Choroid plexus epithelial cell (primary cell): Measurements from ENCODE around the gene CLEC10A.
"Not testable (repeated sequence)": the region's sequence is repeated elsewhere in the genome, so short reads cannot be mapped to it uniquely, and the experiment has no call there.

Experiments used
- DNase-seq: peaks from one replicate; pipeline ENCODE4 v3.0.0-alpha.2; 2010; ENCODE audit warnings: low read depth
- H3K4me3 ChIP-seq: 2 replicates; pipeline ENCODE4 v1.5.1; 2011; ENCODE audit warnings: low read depth, mild to moderate bottlenecking, control low read depth, low read length, moderate library complexity
- TF ChIP-seq, protein P1 (sequence below): conservative IDR thresholded peaks from 2 replicates; pipeline ENCODE4 v1.5.1; 2011; ENCODE audit warnings: low read depth, mild to moderate bottlenecking, control low read depth, inconsistent platforms, low read length, moderate library complexity

The CLEC10A gene, protein sequence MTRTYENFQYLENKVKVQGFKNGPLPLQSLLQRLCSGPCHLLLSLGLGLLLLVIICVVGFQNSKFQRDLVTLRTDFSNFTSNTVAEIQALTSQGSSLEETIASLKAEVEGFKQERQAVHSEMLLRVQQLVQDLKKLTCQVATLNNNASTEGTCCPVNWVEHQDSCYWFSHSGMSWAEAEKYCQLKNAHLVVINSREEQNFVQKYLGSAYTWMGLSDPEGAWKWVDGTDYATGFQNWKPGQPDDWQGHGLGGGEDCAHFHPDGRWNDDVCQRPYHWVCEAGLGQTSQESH

GRCh38 chr17:7079581-7080455 is at the start of gene CLEC10A:
TSS of gene CLEC10A (minus strand) at chr17:7080251. CDS start at chr17:7078812, 1,439 bp downstream.
- no peak within 1 kb of the TSS for H3K4me3 ChIP-seq
- TF ChIP-seq, protein P1, sequence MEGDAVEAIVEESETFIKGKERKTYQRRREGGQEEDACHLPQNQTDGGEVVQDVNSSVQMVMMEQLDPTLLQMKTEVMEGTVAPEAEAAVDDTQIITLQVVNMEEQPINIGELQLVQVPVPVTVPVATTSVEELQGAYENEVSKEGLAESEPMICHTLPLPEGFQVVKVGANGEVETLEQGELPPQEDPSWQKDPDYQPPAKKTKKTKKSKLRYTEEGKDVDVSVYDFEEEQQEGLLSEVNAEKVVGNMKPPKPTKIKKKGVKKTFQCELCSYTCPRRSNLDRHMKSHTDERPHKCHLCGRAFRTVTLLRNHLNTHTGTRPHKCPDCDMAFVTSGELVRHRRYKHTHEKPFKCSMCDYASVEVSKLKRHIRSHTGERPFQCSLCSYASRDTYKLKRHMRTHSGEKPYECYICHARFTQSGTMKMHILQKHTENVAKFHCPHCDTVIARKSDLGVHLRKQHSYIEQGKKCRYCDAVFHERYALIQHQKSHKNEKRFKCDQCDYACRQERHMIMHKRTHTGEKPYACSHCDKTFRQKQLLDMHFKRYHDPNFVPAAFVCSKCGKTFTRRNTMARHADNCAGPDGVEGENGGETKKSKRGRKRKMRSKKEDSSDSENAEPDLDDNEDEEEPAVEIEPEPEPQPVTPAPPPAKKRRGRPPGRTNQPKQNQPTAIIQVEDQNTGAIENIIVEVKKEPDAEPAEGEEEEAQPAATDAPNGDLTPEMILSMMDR, result no peak
- DNase-seq, result no peak

DNA sequence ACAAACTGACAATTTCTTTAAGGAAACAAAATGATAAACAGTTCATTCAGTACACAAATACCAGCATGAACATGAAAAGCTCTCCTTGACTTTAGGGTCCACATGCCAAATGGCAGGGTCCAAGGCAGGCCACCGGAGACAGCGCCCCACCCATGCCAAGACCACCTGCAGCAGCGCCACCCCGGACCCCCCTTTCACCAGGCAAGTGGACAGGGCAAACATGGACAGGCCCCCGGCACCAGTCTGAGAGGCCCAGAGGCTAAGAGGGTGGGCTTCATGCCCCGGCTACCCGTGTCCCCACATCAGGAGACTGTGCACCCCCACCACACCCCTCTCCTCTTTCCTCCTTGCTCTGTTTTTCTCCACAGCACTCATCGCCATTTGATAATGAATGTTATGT is 49.3 kb upstream of the CLEC10A start:
- no peak for DNase-seq
- TF ChIP-seq, protein P1, result no peak
- H3K4me3 ChIP-seq, result no peak overlapping the region

DNA sequence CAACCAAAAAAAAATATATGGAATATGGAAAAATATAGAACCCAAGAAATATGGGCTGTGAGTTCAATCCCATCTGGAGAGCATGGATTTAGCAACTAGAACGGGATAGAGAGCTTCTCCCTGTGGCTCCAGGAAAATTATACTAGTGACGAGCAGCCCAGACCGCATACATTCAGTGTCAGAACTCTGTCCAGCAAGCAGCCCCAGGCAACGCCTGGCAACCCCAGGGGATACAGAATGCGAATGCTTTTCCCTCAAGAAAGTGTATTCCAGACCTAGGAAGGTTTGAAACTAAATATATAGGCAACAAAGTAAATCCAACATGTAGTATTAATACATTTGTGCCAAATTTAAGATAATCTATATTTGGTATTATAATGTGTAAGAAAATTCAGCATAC is 48.1 kb upstream of the CLEC10A start:
- TF ChIP-seq, protein P1, result no peak
- DNase-seq, result no peak
- no peak overlapping the region for H3K4me3 ChIP-seq

GRCh38 chr17:7127501-7127900 is 47.5 kb upstream of the CLEC10A start:
- H3K4me3 ChIP-seq, DNase-seq: not testable (repeated sequence)

- not testable (repeated sequence) for DNase-seq, H3K4me3 ChIP-seq
Measured at GRCh38 chr17:7126386-7126785, 46.3 kb upstream of the CLEC10A start.

- no peak for DNase-seq
- TF ChIP-seq, protein P1, result no peak
- H3K4me3 ChIP-seq, result no peak overlapping the region
Measured at GRCh38 chr17:7124923-7125322, 44.9 kb upstream of the CLEC10A start.

DNA sequence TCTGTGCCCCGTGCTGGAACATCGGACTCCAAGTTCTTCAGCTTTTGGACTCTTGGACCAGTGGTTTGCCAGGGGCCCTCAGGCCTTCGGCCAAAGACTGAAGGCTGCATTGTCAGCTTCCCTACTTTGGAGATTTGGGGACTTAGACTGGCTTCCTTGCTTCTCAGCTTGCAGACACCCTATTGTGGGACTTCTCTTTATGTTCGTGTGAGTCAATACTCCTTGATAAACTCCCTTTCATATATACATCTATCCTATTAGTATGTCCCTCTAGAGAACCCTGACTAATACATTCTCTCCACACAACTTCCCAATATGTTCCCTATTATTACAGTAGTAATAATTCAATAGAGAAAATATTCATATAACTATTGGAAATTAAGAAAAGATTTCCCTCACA is 43.8 kb upstream of the CLEC10A start:
- TF ChIP-seq, protein P1, result no peak
- H3K4me3 ChIP-seq, result no peak overlapping the region
- DNase-seq, result no peak

DNA sequence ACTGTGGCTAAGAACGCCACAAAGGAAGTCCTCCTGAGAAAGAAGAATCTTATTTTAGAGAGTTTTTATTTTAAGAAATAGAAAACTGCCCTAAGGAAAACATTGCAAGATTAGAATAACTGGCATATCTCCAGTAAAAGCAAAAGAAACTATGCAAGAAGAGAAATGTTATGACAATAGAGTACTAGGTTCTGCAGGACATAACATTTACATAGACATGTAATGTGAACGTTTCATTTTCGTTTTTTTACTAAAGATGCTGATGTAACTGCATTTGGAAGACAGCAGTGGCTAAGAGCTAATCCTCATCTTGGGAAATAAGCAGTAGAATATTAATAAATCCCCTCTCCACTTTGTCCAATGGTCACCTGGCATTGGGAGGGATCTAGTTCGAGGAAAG is 42.3 kb upstream of the CLEC10A start:
- no peak overlapping the region for H3K4me3 ChIP-seq
- TF ChIP-seq, protein P1, result no peak
- DNase-seq, result peak; percentile 80

GRCh38 chr17:7120635-7121034 is 40.6 kb upstream of the CLEC10A start:
- not testable (repeated sequence) for DNase-seq, H3K4me3 ChIP-seq
